Activated T-cell treated with anti-CD3 and anti-CD28 coated beads, Interleukin-2, amount 50 U/mL, for 4 hours (primary cell): Measurements from ENCODE around the gene ZSCAN5C. TPM values are rescaled to one million over a fixed set of nuclear protein-coding genes. Genes with fewer than 3 reads are reported as not detected.

ENCODE experiments used
- total RNA-seq, 3 donors: library from RNA; stranded (reverse); gene quantifications; one replicate each; pipeline ENCODE4 v1.2.1, GENCODE V29; 2021

The ZSCAN5C gene
- total RNA-seq, 3 donors from 2014 or later: not detected

Other genes starting within 250 kb of the ZSCAN5C start
- not detected for gene NLRP5, start 215.5 kb upstream of the ZSCAN5C start, total RNA-seq
- 10 to 100 TPM; 41.5 to 45.8 (median 42.2) TPM for gene ZNF787, start 81.0 kb upstream of the ZSCAN5C start, total RNA-seq
- gene ZNF444, start 61.0 kb upstream of the ZSCAN5C start, total RNA-seq: 10 to 100 TPM; 42.0 to 45.5 (median 44.9) TPM
- not detected for gene GALP, start 26.3 kb upstream of the ZSCAN5C start, total RNA-seq
- gene ZSCAN5B, start 4.5 kb upstream of the ZSCAN5C start, total RNA-seq: not detected
- under 1 TPM; 0.46 to 0.98 (median 0.91) TPM for gene EDDM13, start 70.5 kb downstream of the ZSCAN5C start, total RNA-seq
- gene ZSCAN5A, start 112.6 kb downstream of the ZSCAN5C start, total RNA-seq: 10 to 100 TPM in 2 of 3 donors, 1 to 10 TPM in 1; 9.6 to 14.7 (median 13.6) TPM
- 1 to 10 TPM; 1.7 to 1.9 (median 1.9) TPM for gene ZNF582, start 191.3 kb downstream of the ZSCAN5C start, total RNA-seq
- gene ZNF583, start 202.1 kb downstream of the ZSCAN5C start, total RNA-seq: 1 to 10 TPM; 3.4 to 5.0 (median 4.7) TPM